GM18951 (cell line): Measurements from ENCODE around the gene SKA1.
"Not testable (repeated sequence)": the region's sequence is repeated elsewhere in the genome, so short reads cannot be mapped to it uniquely, and the experiment has no call there.

Source experiments
- POLR2A ChIP-seq: IDR thresholded peaks from 4 replicates; pipeline ENCODE4 v1.6.1; 2011; ENCODE audit warnings: mild to moderate bottlenecking; ENCODE audit not compliant: insufficient read length, insufficient read depth; ENCODE audit errors: extremely low read depth
- in situ Hi-C: fragments of 300-500 bp; cut with MboI; formaldehyde crosslinking; loops from one replicate; pipeline ENCODE4 v1.12.0; 2022; ENCODE audit warnings: low sequenced_read_pairs, mixed read lengths, inconsistent platforms; ENCODE audit not compliant: unreplicated experiment

The SKA1 gene

DNA sequence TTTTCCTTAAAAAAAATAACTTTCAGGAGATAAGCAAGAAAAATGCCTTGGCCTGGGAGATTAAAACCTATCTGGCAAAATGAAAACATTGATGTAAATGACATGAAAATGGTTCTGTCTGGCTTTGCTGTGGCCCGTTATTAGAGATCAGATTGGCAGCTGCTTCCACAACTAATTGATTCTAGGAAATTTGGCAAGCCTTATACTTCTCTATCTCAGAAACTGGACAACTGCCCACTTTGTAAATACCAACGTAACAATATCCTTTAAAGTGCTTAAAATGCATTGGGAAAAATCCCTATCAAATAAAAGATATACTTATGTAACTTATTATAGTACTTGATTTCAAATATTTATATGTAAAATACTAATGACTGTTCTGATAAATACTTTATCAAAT lies 14.2 kb upstream of the SKA1 start:
- in situ Hi-C loops, result no loop called here
- TF ChIP-seq POLR2A, result no peak

DNA sequence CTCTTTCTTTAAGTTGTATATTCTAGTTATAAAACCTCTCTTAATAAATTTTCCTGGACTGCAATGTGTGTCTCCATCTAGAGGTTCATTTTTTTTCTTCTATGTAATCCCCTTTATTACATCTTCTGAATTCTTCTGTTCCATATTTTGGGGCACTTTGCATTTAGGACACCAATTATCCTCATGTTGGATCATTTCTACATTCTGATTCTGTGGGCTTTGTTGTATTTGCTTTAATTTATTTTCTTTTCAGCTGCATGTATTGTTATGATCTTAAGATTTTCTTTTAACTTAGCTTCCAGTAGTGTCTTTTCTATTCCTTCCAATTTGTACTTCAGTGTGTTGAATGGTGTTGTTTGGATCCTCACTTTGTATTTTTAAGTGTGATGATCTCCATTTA lies 5.2 kb upstream of the SKA1 start:
- in situ Hi-C loops, result no loop called here
- TF ChIP-seq POLR2A, result no peak

DNA sequence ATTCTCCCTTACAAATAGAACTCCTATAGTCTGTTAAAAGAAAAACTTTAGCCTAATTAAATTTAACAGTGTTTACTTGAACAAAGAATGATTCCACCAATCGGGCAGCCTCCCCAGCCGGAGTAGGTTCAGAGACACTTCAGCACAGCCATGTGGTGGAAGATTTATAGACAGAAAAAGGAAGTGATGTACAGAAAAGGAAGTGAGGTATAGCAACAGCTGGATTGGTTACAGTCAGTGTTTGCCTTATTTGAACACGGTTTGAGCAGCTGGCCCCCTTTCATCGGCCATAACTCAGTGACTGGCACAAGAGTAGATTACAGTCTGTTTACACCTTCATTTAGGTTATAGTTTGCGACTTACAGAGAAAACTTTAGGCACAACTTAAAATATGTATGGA lies 2.1 kb upstream of the SKA1 start:
- in situ Hi-C loops, result no loop called here
- no peak for TF ChIP-seq POLR2A

DNA sequence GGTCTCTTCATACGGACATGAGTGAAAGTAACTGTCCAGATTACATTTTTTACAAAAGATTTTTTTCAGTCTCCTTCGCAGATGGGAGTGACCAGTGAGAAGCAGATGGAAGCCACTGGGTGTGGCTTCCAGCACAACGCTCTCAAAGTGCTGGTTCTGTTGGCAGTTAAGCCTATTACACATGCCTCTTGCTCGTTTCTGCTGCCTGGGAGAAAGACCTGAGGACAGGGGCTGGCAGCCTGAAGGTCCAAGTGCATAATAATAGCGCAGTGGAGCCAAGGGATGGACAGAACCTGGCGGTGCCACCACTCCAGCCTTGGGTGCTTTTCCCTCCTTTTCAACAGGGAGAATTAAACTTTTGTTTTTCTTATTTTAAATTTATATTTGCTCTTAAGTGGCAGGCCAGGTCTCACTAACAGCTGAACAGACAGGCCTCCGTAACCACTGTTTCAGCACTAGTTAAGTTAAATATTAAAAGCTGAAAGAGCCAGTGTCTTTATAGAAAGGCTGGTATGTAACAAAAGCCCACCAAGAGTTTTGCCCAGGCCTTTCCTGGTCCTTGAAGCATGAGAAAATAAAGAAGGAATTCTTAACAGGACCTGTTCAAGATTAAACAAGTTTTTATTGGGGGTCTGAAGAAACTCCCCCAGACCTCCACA lies 1.2 kb upstream of the SKA1 start:
- no peak for TF ChIP-seq POLR2A
- in situ Hi-C loops, result no loop called here

DNA sequence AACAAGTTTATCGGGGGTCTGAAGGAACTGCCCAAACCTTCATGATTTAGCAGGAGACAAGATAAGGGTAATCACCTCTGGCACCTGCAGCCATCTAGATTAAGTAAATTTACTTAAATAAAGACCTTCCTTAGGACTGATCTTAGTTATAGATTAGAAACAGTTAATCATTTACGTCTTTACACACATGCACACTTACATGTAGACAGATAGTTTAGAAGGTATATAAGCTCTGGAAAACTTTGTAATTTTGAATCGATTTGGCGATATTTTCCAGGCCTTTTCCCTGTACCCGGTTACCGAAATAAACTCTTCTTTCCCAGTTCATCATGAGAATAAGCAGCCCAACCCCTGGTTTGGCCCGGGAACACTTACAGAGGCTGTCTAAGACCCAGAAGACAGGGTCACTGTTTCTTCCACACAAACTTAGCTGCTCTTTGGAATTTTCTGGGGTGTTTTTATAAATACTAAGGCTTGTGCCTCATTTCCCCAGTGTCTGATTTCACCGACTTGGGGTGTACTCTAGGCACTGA lies 560 bp upstream of the SKA1 start:
- TF ChIP-seq POLR2A, result no peak
- in situ Hi-C loops, result no loop called here

DNA sequence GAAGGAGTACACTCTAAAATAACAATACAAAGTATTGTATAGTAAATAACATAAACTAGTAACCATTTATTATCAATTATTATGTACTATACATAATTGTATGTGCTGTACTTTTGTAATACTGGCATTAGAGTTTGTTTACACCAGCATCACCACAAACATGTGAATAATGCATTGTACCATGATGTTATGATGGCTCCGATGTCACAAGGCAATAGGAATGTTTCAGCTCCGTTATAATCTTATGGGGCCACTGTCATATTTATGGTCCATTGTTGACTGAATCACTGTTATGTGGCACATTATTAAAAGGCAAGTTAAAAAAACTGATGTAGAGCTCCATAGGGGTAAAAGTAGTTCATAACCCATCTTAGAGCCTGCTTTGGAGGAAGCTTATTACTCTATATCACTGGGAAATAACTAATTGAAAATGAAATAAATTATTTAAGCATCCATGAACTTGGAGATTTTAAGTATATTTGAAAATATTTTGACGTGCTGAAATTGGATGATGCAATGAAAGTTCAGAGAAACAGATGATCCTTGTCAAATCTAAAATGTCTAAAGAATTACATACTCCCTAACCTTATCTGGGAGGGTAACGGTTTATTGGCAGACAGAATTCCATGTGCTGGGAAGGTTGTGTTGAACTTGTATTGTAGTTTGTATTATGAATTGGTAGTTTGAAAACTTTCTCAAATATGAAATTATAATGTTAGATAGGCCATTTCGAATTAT lies 2.4 kb downstream of the SKA1 start:
- in situ Hi-C loops, result no loop called here

DNA sequence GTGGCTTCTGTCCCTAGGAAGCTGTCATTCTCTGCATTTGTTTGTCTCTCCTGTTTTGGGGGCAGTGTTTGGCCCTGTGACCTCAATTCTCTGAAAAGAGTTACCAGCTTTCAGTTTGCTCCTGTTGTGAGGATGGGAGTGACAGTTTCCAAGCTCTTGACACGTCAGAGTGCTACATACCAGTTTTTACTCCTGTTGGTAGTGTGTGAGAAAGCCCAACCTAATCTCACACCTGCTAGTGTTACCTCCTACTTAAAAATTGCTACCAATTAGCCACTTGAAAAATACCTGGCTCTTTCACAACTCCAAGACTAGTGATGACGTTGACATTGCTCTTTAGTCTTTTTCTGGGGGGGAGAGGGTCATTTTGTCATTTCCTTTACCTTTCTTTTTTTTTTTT lies 14.1 kb downstream of the SKA1 start:
- TF ChIP-seq POLR2A, result no peak
- in situ Hi-C loops, result no loop called here

More for the DNA sequence above, 2.4 kb downstream of the SKA1 start:
- TF ChIP-seq POLR2A, result no peak

DNA sequence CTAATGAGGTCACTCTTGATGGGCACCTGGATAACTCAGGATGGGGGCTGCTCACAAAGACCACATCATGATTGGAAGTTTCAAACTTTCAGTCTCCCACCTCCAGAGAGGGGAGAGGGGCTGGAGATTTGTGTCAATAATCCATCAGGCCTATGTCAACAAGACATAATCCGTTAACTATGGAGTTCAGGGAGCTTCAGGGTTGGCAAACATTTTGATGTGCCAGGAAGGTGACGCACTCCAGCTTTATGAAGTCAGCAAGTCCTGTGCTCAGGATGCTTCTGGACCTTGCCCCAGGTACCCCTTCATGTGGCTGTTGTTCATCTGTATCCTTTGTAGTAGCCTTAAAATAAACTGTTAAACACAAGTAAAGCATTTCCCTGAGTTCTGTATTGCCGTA lies 19.0 kb downstream of the SKA1 start:
- in situ Hi-C loops, result no loop called here
- no peak for TF ChIP-seq POLR2A

DNA sequence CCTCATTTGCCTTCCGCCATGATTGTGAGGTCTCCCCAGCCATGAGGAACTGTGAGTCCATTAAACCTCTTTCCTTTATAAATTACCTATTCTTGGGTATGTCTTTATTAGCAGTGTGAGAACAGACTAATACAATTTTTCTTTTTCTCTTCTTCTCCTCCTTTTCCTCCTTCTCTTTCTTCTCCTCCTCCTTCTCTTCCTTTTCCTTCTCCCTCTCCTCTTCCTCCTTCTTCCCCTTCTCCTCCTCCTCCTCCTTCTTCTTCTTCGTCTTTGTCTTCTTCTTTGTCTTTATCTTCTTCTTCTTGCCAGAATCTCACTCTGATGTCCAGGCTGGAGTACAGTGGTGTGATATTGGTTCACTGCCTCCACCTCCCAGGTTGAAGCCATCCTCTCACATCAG lies 20.2 kb downstream of the SKA1 start:
- no peak for TF ChIP-seq POLR2A
- in situ Hi-C loops, result no loop called here

DNA sequence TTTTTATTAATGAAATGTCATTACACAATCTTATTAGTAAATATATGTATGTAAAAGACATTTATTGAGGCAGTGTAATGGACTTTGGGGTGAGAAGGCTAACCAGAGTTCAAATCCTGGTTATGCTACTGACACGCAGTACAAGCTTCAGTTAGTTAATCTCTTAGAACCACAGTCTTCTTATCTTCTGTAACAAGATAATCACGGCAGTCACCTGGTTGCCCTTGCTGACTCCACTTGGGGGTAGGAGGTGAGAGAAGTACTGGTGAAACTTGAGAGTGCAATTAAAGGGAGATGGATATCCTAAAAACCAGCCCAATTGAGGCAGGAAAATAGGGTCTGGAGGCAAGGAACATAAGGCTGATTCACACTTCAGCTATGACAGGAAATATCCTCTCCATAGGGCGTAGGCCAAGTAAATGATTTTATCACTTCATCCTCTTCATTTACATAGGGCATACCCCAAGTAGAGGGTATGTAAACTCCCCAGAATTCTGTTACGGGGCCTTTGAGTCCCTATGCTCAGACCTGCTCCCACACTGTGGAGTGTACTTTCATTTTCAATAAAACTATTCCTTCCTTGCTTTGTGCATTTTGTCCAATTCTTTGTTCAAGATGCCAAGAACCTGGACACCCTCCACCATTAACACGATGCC lies 21.3 kb downstream of the SKA1 start:
- no peak for TF ChIP-seq POLR2A
- in situ Hi-C loops, result no loop called here

DNA sequence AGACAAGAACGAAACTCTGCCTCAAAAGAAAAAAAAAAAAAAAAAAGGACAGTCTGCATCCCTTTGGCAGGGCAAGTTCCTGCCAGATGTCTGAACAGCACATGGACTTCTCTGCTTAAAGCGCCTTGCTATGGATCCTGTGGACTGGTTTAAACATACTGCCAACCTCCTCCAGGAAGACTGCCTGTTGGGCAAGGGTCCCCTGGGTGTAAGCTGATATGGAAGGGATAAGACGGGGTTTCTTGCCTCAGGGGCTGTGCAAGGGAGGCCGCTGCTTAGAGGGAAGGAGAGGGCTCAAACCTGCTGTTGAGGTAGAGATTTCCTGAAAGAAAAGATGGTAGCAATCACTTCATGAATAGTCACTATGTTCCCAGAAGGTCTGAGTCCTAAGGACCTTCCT lies 22.2 kb downstream of the SKA1 start:
- in situ Hi-C loops, result no loop called here
- TF ChIP-seq POLR2A, result no peak

DNA sequence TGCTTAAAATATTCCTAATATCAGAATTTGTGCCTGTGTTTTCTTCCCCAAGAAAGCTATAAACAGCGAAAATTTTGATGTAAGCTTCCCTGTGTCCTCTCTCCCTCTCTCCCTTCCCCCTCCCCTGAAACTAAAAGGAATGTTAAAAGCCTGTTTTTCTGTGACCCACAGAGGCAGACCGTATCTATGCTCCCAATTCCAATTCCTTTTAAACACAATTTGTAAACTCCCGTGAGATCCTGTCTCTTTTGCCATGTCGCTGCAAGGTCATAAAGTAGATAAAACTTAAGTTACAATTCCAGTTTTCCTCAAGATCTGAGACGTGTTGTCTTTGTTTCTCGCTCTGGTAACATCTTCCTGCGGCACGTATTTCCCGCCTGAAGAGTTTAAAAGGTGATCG lies 23.3 kb downstream of the SKA1 start:
- TF ChIP-seq POLR2A, result no peak
- in situ Hi-C loops, result no loop called here

DNA sequence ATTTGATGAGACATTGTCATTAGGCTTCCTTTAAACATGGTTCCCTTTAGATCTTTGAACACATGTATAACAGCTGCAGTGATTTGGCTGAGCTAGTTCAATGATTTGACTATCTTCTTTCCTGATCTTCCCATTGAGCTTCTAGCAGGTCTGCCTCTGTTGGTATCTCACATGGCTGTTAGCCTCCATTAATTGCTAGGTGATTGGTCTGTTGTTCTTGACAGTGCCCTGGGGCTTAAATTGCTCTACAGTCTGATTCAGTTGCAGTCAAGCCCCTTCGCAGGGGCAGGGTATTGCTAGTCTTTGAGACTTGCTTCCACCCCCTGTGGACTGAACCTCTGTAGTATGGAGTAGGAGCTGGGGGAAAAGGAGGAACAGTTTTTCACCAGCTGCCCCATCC lies 24.1 kb downstream of the SKA1 start:
- in situ Hi-C loops, result no loop called here
- TF ChIP-seq POLR2A, result no peak

DNA sequence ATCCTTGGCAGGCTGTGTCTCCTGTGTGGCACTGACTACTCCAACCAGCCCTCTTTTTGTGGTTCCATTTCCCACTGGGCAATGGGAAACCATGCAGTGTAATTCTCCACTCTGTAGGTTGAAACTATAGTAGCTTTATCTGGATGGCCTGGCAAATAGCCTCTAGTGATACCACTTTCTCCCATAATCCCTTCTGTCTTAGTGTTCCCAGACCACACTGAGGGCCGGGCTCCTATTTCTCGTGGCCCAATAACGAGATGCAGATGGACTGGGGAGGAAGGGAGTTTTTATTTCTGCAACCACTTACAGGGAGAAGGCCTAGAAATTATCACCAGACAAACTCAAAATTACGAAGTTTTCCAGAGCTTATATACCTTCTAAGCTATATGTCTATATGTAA lies 24.7 kb downstream of the SKA1 start:
- no peak for TF ChIP-seq POLR2A
- in situ Hi-C loops, result no loop called here

DNA sequence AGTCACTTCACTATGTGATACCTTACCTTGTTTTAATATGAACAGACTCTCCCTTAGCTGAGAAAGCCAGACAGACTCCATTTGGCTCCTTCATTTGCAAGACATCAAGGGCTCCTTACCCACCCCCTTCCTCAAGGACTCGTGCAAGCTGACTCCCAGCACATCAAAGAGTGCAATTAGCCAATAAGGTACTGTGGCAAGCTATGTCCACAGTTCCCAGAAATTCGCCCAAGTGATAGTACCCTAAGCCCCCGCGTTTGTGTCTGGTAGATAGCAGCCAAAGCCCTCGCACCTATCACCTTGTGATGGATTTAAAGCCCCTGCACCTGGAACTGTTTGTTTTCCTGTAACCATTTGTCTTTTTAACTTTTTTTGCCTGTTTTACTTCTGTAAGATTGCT lies 25.6 kb downstream of the SKA1 start:
- in situ Hi-C loops, result not testable (repeated sequence)
